Measurements from ENCODE around the gene PTRHD1.

PTRHD1 gene

GRCh38 chr2:24816404-24816803, 23.2 kb upstream of the PTRHD1 start:
- Histone ChIP-seq H3K4me1 (ENCODE audit: insufficient read depth, low read length) (no peaks in the 10 kb centered on the region), H2AFZ (ENCODE audit: low read depth, low read length) (no peak overlapping the region), H3K9ac (ENCODE audit: low read depth, low read length) (no peak overlapping the region), H3K79me2 (ENCODE audit: insufficient read depth, low read length) (peaks cover 49% of the 10 kb centered on the region), H3K4me3 (ENCODE audit: low read depth in 1 of 2, low read length in 2 of 2) (no peak overlapping the region), H3K4me2 (ENCODE audit: insufficient read depth, low read length) (no peak overlapping the region), H3K27ac (ENCODE audit: low read length) (no peak overlapping the region), H3K9me3 (ENCODE audit: insufficient read depth, low read length, severe bottlenecking) (no peaks in the 10 kb centered on the region), H3K27me3 (ENCODE audit: insufficient read depth, low read length, poor library complexity) (no peaks in the 10 kb centered on the region), H3K36me3 (ENCODE audit: insufficient read depth, low read length) (peaks cover 98% of the 10 kb centered on the region), H4K20me1 (ENCODE audit: insufficient read depth, low read length) (peaks cover 44% of the 10 kb centered on the region)
- no peak for DNase-seq
- no peak for TF ChIP-seq EZH2 (IDR thresholded peaks at IDR 0.05; ENCODE audit: borderline replicate concordance, low read depth, low read length, severe bottlenecking)
- TF ChIP-seq CTCF (IDR thresholded peaks at IDR 0.05; ENCODE audit: borderline replicate concordance, extremely low read depth, low read length, poor library complexity, severe bottlenecking): no peak
- no peak for ATAC-seq (ENCODE audit: insufficient read depth, low read depth)

GRCh38 chr2:24815171-24815570, 22.0 kb upstream of the PTRHD1 start:
- TF ChIP-seq CTCF (IDR thresholded peaks at IDR 0.05; ENCODE audit: borderline replicate concordance, extremely low read depth, low read length, poor library complexity, severe bottlenecking): no peak
- TF ChIP-seq EZH2 (IDR thresholded peaks at IDR 0.05; ENCODE audit: borderline replicate concordance, low read depth, low read length, severe bottlenecking): no peak
- Histone ChIP-seq H3K9ac (ENCODE audit: low read depth, low read length) (no peak overlapping the region), H3K4me1 (ENCODE audit: insufficient read depth, low read length) (no peaks in the 10 kb centered on the region), H3K27ac (ENCODE audit: low read length) (no peak overlapping the region), H3K36me3 (ENCODE audit: insufficient read depth, low read length) (peaks cover 92% of the 10 kb centered on the region), H4K20me1 (ENCODE audit: insufficient read depth, low read length) (peaks cover 41% of the 10 kb centered on the region), H3K4me2 (ENCODE audit: insufficient read depth, low read length) (no peak overlapping the region), H3K4me3 (ENCODE audit: low read depth in 1 of 2, low read length in 2 of 2) (no peak overlapping the region), H2AFZ (ENCODE audit: low read depth, low read length) (no peak overlapping the region), H3K27me3 (ENCODE audit: insufficient read depth, low read length, poor library complexity) (no peaks in the 10 kb centered on the region), H3K79me2 (ENCODE audit: insufficient read depth, low read length) (peaks cover 58% of the 10 kb centered on the region), H3K9me3 (ENCODE audit: insufficient read depth, low read length, severe bottlenecking) (no peaks in the 10 kb centered on the region)
- no peak for DNase-seq
- no peak for ATAC-seq (ENCODE audit: insufficient read depth, low read depth)

- Histone ChIP-seq H3K4me2 (ENCODE audit: insufficient read depth, low read length) (no peak overlapping the region), H3K27me3 (ENCODE audit: insufficient read depth, low read length, poor library complexity) (no peaks in the 10 kb centered on the region), H3K79me2 (ENCODE audit: insufficient read depth, low read length) (peaks cover 65% of the 10 kb centered on the region), H3K9me3 (ENCODE audit: insufficient read depth, low read length, severe bottlenecking) (no peaks in the 10 kb centered on the region), H3K9ac (ENCODE audit: low read depth, low read length) (no peak overlapping the region), H4K20me1 (ENCODE audit: insufficient read depth, low read length) (peaks cover 42% of the 10 kb centered on the region), H3K36me3 (ENCODE audit: insufficient read depth, low read length) (peaks cover 92% of the 10 kb centered on the region), H2AFZ (ENCODE audit: low read depth, low read length) (no peak overlapping the region), H3K4me3 (ENCODE audit: low read depth in 1 of 2, low read length in 2 of 2) (no peak overlapping the region), H3K27ac (ENCODE audit: low read length) (no peak overlapping the region), H3K4me1 (ENCODE audit: insufficient read depth, low read length) (no peaks in the 10 kb centered on the region)
- no peak for ATAC-seq (ENCODE audit: insufficient read depth, low read depth)
- TF ChIP-seq EZH2 (IDR thresholded peaks at IDR 0.05; ENCODE audit: borderline replicate concordance, low read depth, low read length, severe bottlenecking) (no peak), CTCF (IDR thresholded peaks at IDR 0.05; ENCODE audit: borderline replicate concordance, extremely low read depth, low read length, poor library complexity, severe bottlenecking) (no peak)
- DNase-seq: no peak
These were observed 21.3 kb upstream of the PTRHD1 start for GRCh38 chr2:24814516-24814915.

GRCh38 chr2:24813691-24814137, 20.5 kb upstream of the PTRHD1 start:
- Histone ChIP-seq H3K79me2 (ENCODE audit: insufficient read depth, low read length) (peaks cover 73% of the 10 kb centered on the region), H3K4me1 (ENCODE audit: insufficient read depth, low read length) (no peaks in the 10 kb centered on the region), H3K9ac (ENCODE audit: low read depth, low read length) (no peak overlapping the region), H3K27ac (ENCODE audit: low read length) (no peak overlapping the region), H3K9me3 (ENCODE audit: insufficient read depth, low read length, severe bottlenecking) (no peaks in the 10 kb centered on the region), H3K4me3 (ENCODE audit: low read depth in 1 of 2, low read length in 2 of 2) (no peak overlapping the region), H3K27me3 (ENCODE audit: insufficient read depth, low read length, poor library complexity) (no peaks in the 10 kb centered on the region), H4K20me1 (ENCODE audit: insufficient read depth, low read length) (peaks cover 42% of the 10 kb centered on the region), H3K4me2 (ENCODE audit: insufficient read depth, low read length) (no peak overlapping the region), H2AFZ (ENCODE audit: low read depth, low read length) (no peak overlapping the region), H3K36me3 (ENCODE audit: insufficient read depth, low read length) (peaks cover 86% of the 10 kb centered on the region)
- TF ChIP-seq CTCF (IDR thresholded peaks at IDR 0.05; ENCODE audit: borderline replicate concordance, extremely low read depth, low read length, poor library complexity, severe bottlenecking) (no peak), EZH2 (IDR thresholded peaks at IDR 0.05; ENCODE audit: borderline replicate concordance, low read depth, low read length, severe bottlenecking) (no peak)
- DNase-seq (no peak), ATAC-seq (ENCODE audit: insufficient read depth, low read depth) (no peak)

Data from DND-41 (cell line).